HEK293T (cell line): ENCODE data around the gene NF1.

Source experiments
- BHLHE40 ChIP-seq: fragments of 450-650 bp; IDR thresholded peaks from 2 replicates; pipeline ENCODE4 v1.6.1; 2016; ENCODE audit warnings: mild to moderate bottlenecking, moderate library complexity, borderline replicate concordance
- CTBP1 ChIP-seq: fragments of 450-650 bp; IDR thresholded peaks from 2 replicates; pipeline ENCODE4 v1.6.1; 2016; ENCODE audit warnings: borderline replicate concordance
- ELF4 ChIP-seq: fragments of 450-650 bp; IDR thresholded peaks from 2 replicates; pipeline ENCODE4 v1.6.1; 2017; ENCODE audit warnings: antibody characterized with exemption
- FOXA1 ChIP-seq: fragments of 450-650 bp; IDR thresholded peaks from 2 replicates; pipeline ENCODE4 v1.6.1; 2016; ENCODE audit warnings: mild to moderate bottlenecking
- FOXK2 ChIP-seq: fragments of 450-650 bp; IDR thresholded peaks from 2 replicates; pipeline ENCODE4 v1.6.1; 2016; ENCODE audit warnings: mild to moderate bottlenecking
- FOXM1 ChIP-seq: fragments of 450-650 bp; IDR thresholded peaks from 2 replicates; pipeline ENCODE4 v1.6.1; 2017; ENCODE audit warnings: mild to moderate bottlenecking, borderline replicate concordance
- HDGF ChIP-seq: fragments of 450-650 bp; IDR thresholded peaks from 2 replicates; pipeline ENCODE4 v1.6.1; 2017; ENCODE audit warnings: antibody characterized with exemption, borderline replicate concordance
- NFRKB ChIP-seq: fragments of 450-650 bp; IDR thresholded peaks from 2 replicates; pipeline ENCODE4 v1.6.1; 2016; ENCODE audit warnings: mild to moderate bottlenecking, moderate library complexity
- PKNOX1 ChIP-seq: fragments of 450-650 bp; IDR thresholded peaks from 2 replicates; pipeline ENCODE4 v1.6.1; 2016
- SP1 ChIP-seq: fragments of 450-650 bp; IDR thresholded peaks from 2 replicates; pipeline ENCODE4 v1.6.1; 2017
- SUZ12 ChIP-seq: fragments of 450-650 bp; IDR thresholded peaks from 2 replicates; pipeline ENCODE4 v1.6.1; 2016; ENCODE audit warnings: mild to moderate bottlenecking
- TARDBP ChIP-seq: fragments of 450-650 bp; IDR thresholded peaks from 2 replicates; pipeline ENCODE4 v1.6.1; 2016
- ZNF384 ChIP-seq: fragments of 450-650 bp; IDR thresholded peaks from 2 replicates; pipeline ENCODE4 v1.6.1; 2016

DNA sequence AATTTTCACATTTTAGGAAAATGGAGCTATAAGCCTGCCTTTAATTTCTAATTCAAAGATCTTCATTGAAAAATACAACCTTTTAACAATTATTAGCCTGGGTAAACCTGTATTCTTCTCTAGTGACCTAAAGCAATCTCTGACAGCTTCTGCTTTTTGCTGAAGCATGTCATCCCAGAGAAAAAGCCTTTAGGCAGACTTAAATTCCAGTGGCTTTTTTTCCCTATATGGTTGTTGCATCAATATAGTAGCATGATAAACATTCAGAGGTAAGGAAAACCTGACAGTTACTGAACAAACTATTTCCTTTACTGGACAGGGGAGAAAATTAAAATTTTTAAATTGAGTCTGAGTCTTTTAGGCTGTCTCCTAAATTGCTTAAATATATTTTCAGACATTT lies 234.4 kb downstream of the NF1 start:
- TF ChIP-seq FOXM1, result no peak
- TF ChIP-seq ELF4, result no peak
- TF ChIP-seq HDGF, result no peak
- TF ChIP-seq SP1, result no peak
- TF ChIP-seq CTBP1, result no peak
- TF ChIP-seq FOXK2, result no peak
- no peak for TF ChIP-seq NFRKB
- no peak for TF ChIP-seq ZNF384
- TF ChIP-seq BHLHE40, result no peak
- TF ChIP-seq FOXA1, result no peak
- TF ChIP-seq TARDBP, result no peak
- TF ChIP-seq PKNOX1, result no peak
- TF ChIP-seq SUZ12, result no peak
